K562 (cell line): Measurements from ENCODE around the gene SUPT5H. TPM values are rescaled to one million over a fixed set of nuclear protein-coding genes. Genes with fewer than 3 reads are reported as not detected.

Experiments
- ATAC-seq: fragments of 200-7000 bp; cut with Tn5 transposase; 3 replicates; pipeline ENCODE4 v1.9.1; 2020; ENCODE audit warnings: moderate library complexity
- BruUV-seq: library from RNA; stranded (reverse); fragments of 400-500 nt; replicated peaks from 2 replicates; lab custom pipeline; 2021; lab: Mats Ljungman, UMichigan
- CTCF ChIA-PET: fragments of 300-600 bp; formaldehyde crosslinking; extraction: SDS; loops from one replicate; lab custom pipeline; 2021; ENCODE audit warnings: low intra/inter-chr PET ratio; lab: Yijun Ruan, JAX
- POLR2A ChIA-PET: fragments of 300-600, 350-650 bp; sonication (Branson Sonifier 250); formaldehyde crosslinking; extraction: SDS; loops from one replicate; lab custom pipeline; 2021; ENCODE audit warnings: antibody characterized with exemption, inconsistent platforms; lab: Yijun Ruan, JAX
- DNase-seq, 4 experiments: peaks; one replicate each; pipeline versions ENCODE4 v3.0.0 to v3.0.0-alpha.2; 2011 to 2018; ENCODE audit warnings: low spot score in 3 of 4, mixed read lengths in 3 of 4; ENCODE audit errors: extremely low read depth in 1 of 4
- FAIRE-seq: peaks from 2 replicates; lab custom pipeline; 2011; peaks lifted over from hg19 to GRCh38; lab: Jason Lieb, UNC
- H2AFZ ChIP-seq: 2 replicates; pipeline ENCODE4 v1.6.0; 2011; ENCODE audit warnings: low read depth, low read length, control low read depth, inconsistent platforms
- H3K27ac ChIP-seq: fragments of 200-600 bp; 3 replicates; pipeline ENCODE4 v1.8.0; 2011; ENCODE audit warnings: low read depth, mild to moderate bottlenecking, control low read depth, inconsistent platforms, low read length, moderate library complexity, mixed read lengths; ENCODE audit errors: extremely low read depth
- H3K27me3 ChIP-seq, 2 experiments: fragments of 300-600 bp in 1 of 2; 2 replicates in 1 of 2; 3 replicates in 1 of 2; pipeline versions ENCODE4 v1.6.0 to v1.8.0; 2011; ENCODE audit warnings: inconsistent platforms in 2 of 2, low read length in 2 of 2, mild to moderate bottlenecking in 1 of 2, mixed read lengths in 1 of 2, moderate library complexity in 1 of 2; ENCODE audit not compliant: control insufficient read depth in 2 of 2, insufficient read depth in 2 of 2
- H3K36me3 ChIP-seq: fragments of 300-600 bp; 3 replicates; pipeline ENCODE4 v1.8.0; 2011; ENCODE audit warnings: mild to moderate bottlenecking, low read length, inconsistent platforms; ENCODE audit not compliant: control insufficient read depth, insufficient read depth
- H3K4me1 ChIP-seq, 2 experiments: fragments of 200-600 bp in 1 of 2; replicated peaks in 1 of 2; 2 replicates in 1 of 2; 3 replicates in 1 of 2; pipeline versions ENCODE4 v1.5.1 to v1.8.0; 2011; ENCODE audit warnings: inconsistent platforms in 2 of 2, low read length in 2 of 2, mild to moderate bottlenecking in 1 of 2, mixed read lengths in 1 of 2, moderate library complexity in 1 of 2; ENCODE audit not compliant: control insufficient read depth in 2 of 2, insufficient read depth in 2 of 2
- H3K4me2 ChIP-seq: 2 replicates; pipeline ENCODE4 v1.6.1; 2011; ENCODE audit warnings: low read length, control low read depth, inconsistent platforms, mixed read lengths; ENCODE audit not compliant: insufficient read depth
- H3K4me3 ChIP-seq: fragments of 200-600 bp; sonication (generic), shearing (Covaris generic); 2 replicates; pipeline ENCODE4 v1.5.1; 2016; ENCODE audit warnings: control low read depth, inconsistent platforms
- H3K79me2 ChIP-seq: fragments of 200-600 bp; 3 replicates; pipeline ENCODE4 v1.8.0; 2011; ENCODE audit warnings: low read length, inconsistent platforms; ENCODE audit not compliant: control insufficient read depth, insufficient read depth
- H3K9ac ChIP-seq, 2 experiments: 2 replicates each; pipeline versions ENCODE4 v1.6.0 to v1.6.1; 2011; ENCODE audit warnings: low read depth in 2 of 2, low read length in 2 of 2, control low read depth in 1 of 2, inconsistent platforms in 1 of 2, mild to moderate bottlenecking in 1 of 2, mixed read lengths in 1 of 2; ENCODE audit not compliant: insufficient read depth in 1 of 2
- H3K9me1 ChIP-seq: one replicate; pipeline ENCODE4 v1.6.0; 2011; ENCODE audit warnings: inconsistent platforms, mild to moderate bottlenecking, low read length, moderate library complexity; ENCODE audit not compliant: control insufficient read depth, insufficient read depth
- H3K9me3 ChIP-seq: replicated peaks from 2 replicates; pipeline ENCODE4 v1.5.1; 2011; ENCODE audit warnings: low read depth, low read length, inconsistent platforms; ENCODE audit not compliant: control insufficient read depth, insufficient read depth
- H4K20me1 ChIP-seq: replicated peaks from 2 replicates; pipeline ENCODE4 v1.6.1; 2011; ENCODE audit warnings: low read length, inconsistent platforms, mixed read lengths; ENCODE audit not compliant: control insufficient read depth, insufficient read depth
- ELF1 ChIP-seq: fragments of 200-800 bp; sonication (Bioruptor generic); IDR thresholded peaks from 2 replicates; pipeline ENCODE4 v1.6.1; 2016; ENCODE audit warnings: missing genetic modification characterization, missing compliant biosample characterization
- EZH2 ChIP-seq: IDR thresholded peaks from 2 replicates; pipeline ENCODE4 v1.6.1; 2012; ENCODE audit warnings: low read depth, mild to moderate bottlenecking, inconsistent platforms, low read length, borderline replicate concordance
- GTF2E2 ChIP-seq: fragments of 200-800 bp; sonication (Bioruptor generic); IDR thresholded peaks from 2 replicates; pipeline ENCODE4 v1.6.1; 2016; ENCODE audit warnings: missing genetic modification characterization, missing compliant biosample characterization
- HDAC1 ChIP-seq, 2 experiments: fragments of 450-650 bp; IDR thresholded peaks; 2 replicates each; pipeline ENCODE4 v1.6.1; 2016 to 2017; ENCODE audit warnings: inconsistent platforms in 1 of 2, mild to moderate bottlenecking in 1 of 2, moderate library complexity in 1 of 2
- MLX ChIP-seq, 2 experiments: fragments of 450-650 bp in 1 of 2; sonication (generic) in 1 of 2; formaldehyde crosslinking; conservative IDR thresholded peaks; 2 replicates each; pipeline versions ENCODE4 v1.4.0 to v1.8.1; 2020 to 2022; ENCODE audit warnings: mild to moderate bottlenecking in 1 of 2, missing genetic modification reagents in 1 of 2
- MXI1 ChIP-seq: IDR thresholded peaks from 2 replicates; pipeline ENCODE4 v1.6.1; 2011; ENCODE audit warnings: low read depth, mild to moderate bottlenecking, improper control_type of control experiment, low read length
- PCBP1 ChIP-seq: fragments of 200-400 bp; formaldehyde crosslinking; IDR thresholded peaks from 2 replicates; pipeline ENCODE4 v1.6.1; 2018; ENCODE audit warnings: mild to moderate bottlenecking, low read depth, low read length; ENCODE audit not compliant: poor library complexity, severe bottlenecking
- RBFOX2 ChIP-seq: fragments of 200-400 bp; formaldehyde crosslinking; IDR thresholded peaks from 2 replicates; pipeline ENCODE4 v1.6.1; 2017; ENCODE audit warnings: low read depth, mild to moderate bottlenecking, low read length, moderate library complexity
- STAG1 ChIP-seq: sonication (generic); formaldehyde crosslinking; IDR thresholded peaks from 2 replicates; pipeline ENCODE4 v1.5.0; 2020; ENCODE audit warnings: missing genetic modification reagents, borderline replicate concordance
- ZNF41 ChIP-seq: fragments of 250-450 bp; sonication (Bioruptor Pico); conservative IDR thresholded peaks from 2 replicates; pipeline ENCODE4 v1.4.0; 2020; ENCODE audit warnings: mild to moderate bottlenecking
- WGBS: fragments of 100-300 bp; shearing (Covaris generic); methylation state at CpG from one replicate; pipeline ENCODE4 v1.1.6; 2016; ENCODE audit warnings: low coverage, mixed read lengths; ENCODE audit not compliant: insufficient coverage; ENCODE audit errors: missing lambda C conversion rate; 5-methylcytosine and 5-hydroxymethylcytosine counted together
- in situ Hi-C: fragments of 300-500 bp; cut with MboI; formaldehyde crosslinking; loops from 4 replicates; pipeline ENCODE4 v1.15.0; 2018; ENCODE audit warnings: inconsistent platforms, mixed read lengths
- intact Hi-C: fragments of 100-400 bp; cut with micrococcal nuclease; formaldehyde crosslinking; loops from 2 replicates; pipeline ENCODE4 v1.14.2; 2022
- polyA plus RNA-seq, 8 experiments: library from polyadenylated mRNA; depleted of rRNA in 4 of 8; stranded (reverse) in 5 of 8; unstranded in 3 of 8; fragments of >200 nt; fragmentation: Nextera tagmentation in 2 of 8; fragmentation: Illumina TruSeq in 1 of 8; extraction: Ambion mirVana in 2 of 8; extraction: Trizol in 1 of 8; gene quantifications; 2 replicates each; pipeline versions ENCODE4 v1.2.1 to v1.2.3, GENCODE V29; 2011 to 2014; ENCODE audit warnings: inconsistent platforms in 1 of 8, missing spikeins in 1 of 8
- total RNA-seq, 7 experiments: library from RNA; depleted of rRNA in 6 of 7; stranded (reverse); fragments of >200 nt in 6 of 7; fragmentation: Illumina TruSeq in 2 of 7; extraction: Trizol in 2 of 7; gene quantifications; 2 replicates each; pipeline versions ENCODE4 v1.2.1 to v1.2.3, GENCODE V29; 2011 to 2021; ENCODE audit warnings: low replicate concordance in 1 of 7
- TF ChIP-seq, protein P1 (sequence below), 2 experiments: IDR thresholded peaks; 2 replicates each; pipeline ENCODE4 v1.6.1; 2011; ENCODE audit warnings: borderline replicate concordance in 1 of 2, control low read depth in 1 of 2, low read depth in 1 of 2, low read length in 1 of 2, mild to moderate bottlenecking in 1 of 2, mixed read lengths in 1 of 2, moderate library complexity in 1 of 2; ENCODE audit not compliant: insufficient read depth in 1 of 2, insufficient read length in 1 of 2, poor library complexity in 1 of 2, severe bottlenecking in 1 of 2; ENCODE audit errors: extremely low read depth in 1 of 2
- TF ChIP-seq, protein P2 (sequence below): fragments of 250-450 bp; sonication (Bioruptor Pico); IDR thresholded peaks from 2 replicates; pipeline ENCODE4 v1.4.0; 2020

Gene SUPT5H
- total and polyA plus RNA-seq, 9 of the 15 experiments (the other 6 are each of a cell fraction or from before 2014, with no cell fraction given): 13.3 to 85.9 (median 35.9) TPM

GRCh38 chr19:39408392-39409207 lies 36.8 kb upstream of the SUPT5H start (continued):
- TF ChIP-seq MXI1: 0 out of 2 replicates have a peak, but pooled peaks have one; percentile 27
- peak; percentile 27; the same call in 1 of the 2 replicates for TF ChIP-seq RBFOX2

DNA sequence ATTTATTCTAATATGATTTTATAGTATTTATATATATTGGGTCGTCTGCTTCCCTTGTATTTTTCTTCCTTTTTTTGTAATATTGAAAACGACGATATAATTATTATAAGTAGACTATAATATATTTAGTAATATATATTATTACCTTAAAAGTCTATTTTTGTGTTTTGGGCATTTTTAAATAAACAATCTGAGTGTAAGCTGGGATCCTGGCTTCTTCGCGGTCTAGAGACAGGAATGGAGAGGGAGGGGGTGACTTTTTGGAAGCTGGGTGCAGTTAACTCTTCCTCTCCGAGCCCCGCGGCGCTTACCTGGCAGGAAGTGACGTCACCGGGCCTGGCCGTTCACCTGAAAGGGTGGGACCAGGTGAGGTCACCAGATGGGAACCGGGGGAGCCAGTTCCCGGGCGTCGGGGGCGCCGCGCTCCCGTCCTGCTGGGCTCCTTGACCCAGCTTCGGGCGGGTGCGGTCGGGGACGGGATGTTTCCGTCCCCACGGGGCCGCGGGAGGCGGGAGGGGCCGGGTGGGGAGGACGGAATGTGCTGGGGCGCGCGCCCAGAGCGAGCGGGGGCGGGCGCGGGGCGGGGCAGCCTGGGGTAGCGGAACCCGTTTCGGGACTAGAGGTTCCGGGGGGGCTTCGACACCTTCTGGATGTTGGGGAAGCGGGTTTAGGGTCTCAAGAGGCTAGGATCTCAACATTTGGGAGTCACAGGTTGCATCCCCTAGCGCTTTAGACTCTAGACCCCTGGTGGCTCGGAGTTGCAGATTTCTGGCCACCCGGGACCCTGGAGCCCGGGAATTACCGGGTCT lies 36.0 kb upstream of the SUPT5H start:
- Histone ChIP-seq H3K79me2 (peaks cover 60% of the 10 kb centered on the region), H3K9me1 (no peaks in the 10 kb centered on the region), H3K27ac (peak overlapping the region; percentile 98), H3K9me3 (no peaks in the 10 kb centered on the region), H3K4me1 (peaks cover 50 to 76% of the 10 kb centered on the region in 2 experiments), H3K9ac (peak overlapping the region; percentile 91 to 94), H3K4me2 (peak overlapping the region; percentile 85), H3K27me3 (no peaks in the 10 kb centered on the region), H3K36me3 (peaks cover 13% of the 10 kb centered on the region; the same call in 1 of the 3 replicates), H3K4me3 (peak overlapping the region; percentile 61), H2AFZ (peak overlapping the region; percentile 85), H4K20me1 (peaks cover 4% of the 10 kb centered on the region; the same call in 1 of the 2 replicates)
- DNase-seq (peak; percentile 63 to 84 (median 74)), ATAC-seq (peak; percentile 32), FAIRE-seq (no peak)
- intact Hi-C loops: loop anchor here (2.0 to 5.0 kb wide), 4 partner anchors 67 to 287 kb away; partner anchors contain the start of gene SAMD4B
- WGBS: under 1% methylated on average over 32 of the region's 52 CpGs
- in situ Hi-C loops: no loop called here
- CTCF ChIA-PET: interaction anchor here (0.6 kb wide), 1 partner anchor 69 kb away, joined by 4 read pairs; no protein-coding TSS in a partner anchor
- no TSS peak for BruUV-seq
- POLR2A ChIA-PET: interaction anchor here (1.0 to 4.0 kb wide), 5 partner anchors 11 to 88 kb away, joined by 6 to 18 read pairs (median 12); partner anchors contain the start of genes MED29, PAF1 and RPS16
- TF ChIP-seq, protein P1, sequence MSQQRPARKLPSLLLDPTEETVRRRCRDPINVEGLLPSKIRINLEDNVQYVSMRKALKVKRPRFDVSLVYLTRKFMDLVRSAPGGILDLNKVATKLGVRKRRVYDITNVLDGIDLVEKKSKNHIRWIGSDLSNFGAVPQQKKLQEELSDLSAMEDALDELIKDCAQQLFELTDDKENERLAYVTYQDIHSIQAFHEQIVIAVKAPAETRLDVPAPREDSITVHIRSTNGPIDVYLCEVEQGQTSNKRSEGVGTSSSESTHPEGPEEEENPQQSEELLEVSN (IDR thresholded peaks at IDR 0.05; ENCODE audit: borderline replicate concordance in 1 of 2, extremely low read depth in 1 of 2, insufficient read depth in 1 of 2, insufficient read length in 1 of 2, low read depth in 1 of 2, low read length in 1 of 2, poor library complexity in 1 of 2, severe bottlenecking in 1 of 2): peak in 1 of 2 experiments; percentile 51
- TF ChIP-seq GTF2E2 (no peak; the same call in 1 of the 2 replicates), PCBP1 (no peak), HDAC1 (IDR thresholded peaks at IDR 0.05) (peak; percentile 6 to 41; a peak in 1 of 4 replicates), ZNF41 (CRISPR knock-in tag) (no peak), EZH2 (no peak), MLX (CRISPR knock-in tag; conservative IDR thresholded peaks at IDR 0.05) (0 out of 4 replicates have a peak, but pooled peaks of 1 of the 2 experiments have one; percentile 37), ELF1 (tag) (peak; percentile 31; the same call in 1 of the 2 replicates), STAG1 (CRISPR knock-in tag) (no peak)
- TF ChIP-seq, protein P2, sequence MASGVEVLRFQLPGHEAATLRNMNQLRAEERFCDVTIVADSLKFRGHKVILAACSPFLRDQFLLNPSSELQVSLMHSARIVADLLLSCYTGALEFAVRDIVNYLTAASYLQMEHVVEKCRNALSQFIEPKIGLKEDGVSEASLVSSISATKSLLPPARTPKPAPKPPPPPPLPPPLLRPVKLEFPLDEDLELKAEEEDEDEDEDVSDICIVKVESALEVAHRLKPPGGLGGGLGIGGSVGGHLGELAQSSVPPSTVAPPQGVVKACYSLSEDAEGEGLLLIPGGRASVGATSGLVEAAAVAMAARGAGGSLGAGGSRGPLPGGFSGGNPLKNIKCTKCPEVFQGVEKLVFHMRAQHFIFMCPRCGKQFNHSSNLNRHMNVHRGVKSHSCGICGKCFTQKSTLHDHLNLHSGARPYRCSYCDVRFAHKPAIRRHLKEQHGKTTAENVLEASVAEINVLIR (CRISPR knock-in tag): peak; percentile 75
